HG02759 (cell line): Measurements from ENCODE around the gene SPHK2.

Source experiments
- ATAC-seq: cut with Tn5 transposase; IDR thresholded peaks from one replicate; pipeline ENCODE4 v1.9.1; 2021; ENCODE audit warnings: mild to moderate bottlenecking, moderate library complexity; ENCODE audit not compliant: unreplicated experiment

SPHK2 gene

GRCh38 chr19:48635966-48636858 is 16.9 kb downstream of the SPHK2 start:
- no peak for ATAC-seq

- ATAC-seq = no peak
These were observed 17.6 kb downstream of the SPHK2 start, which contains the start of gene DBP for GRCh38 chr19:48636859-48637448. DBP (minus strand) TSS chr19:48637379; CDS start chr19:48636994, 385 bp downstream.

- ATAC-seq = peak; percentile 77
These were observed 18.2 kb downstream of the SPHK2 start for GRCh38 chr19:48637449-48637947.

- ATAC-seq = peak; percentile 14
These were observed 18.9 kb downstream of the SPHK2 start for GRCh38 chr19:48637948-48638830.

- no peak for ATAC-seq
These were observed 19.6 kb downstream of the SPHK2 start for GRCh38 chr19:48638831-48639381.

GRCh38 chr19:48639483-48640375 is 20.4 kb downstream of the SPHK2 start:
- no peak for ATAC-seq

- ATAC-seq = no peak
These were observed 22.5 kb downstream of the SPHK2 start for GRCh38 chr19:48641850-48642249.

- ATAC-seq = no peak
These were observed 23.6 kb downstream of the SPHK2 start for GRCh38 chr19:48642862-48643261.

- ATAC-seq = no peak
These were observed 25.0 kb downstream of the SPHK2 start for GRCh38 chr19:48644355-48644754.

GRCh38 chr19:48644839-48645619 is 25.7 kb downstream of the SPHK2 start:
- ATAC-seq = no peak

GRCh38 chr19:48645620-48646000 is 26.3 kb downstream of the SPHK2 start:
- ATAC-seq = no peak

GRCh38 chr19:48646001-48646721 is 26.9 kb downstream of the SPHK2 start, which contains the start of gene CA11:
CA11 (minus strand) TSS chr19:48646187; CDS start chr19:48645632, 555 bp downstream.
- peak; percentile 86 for ATAC-seq

GRCh38 chr19:48646722-48647216 is 27.5 kb downstream of the SPHK2 start:
- no peak for ATAC-seq

GRCh38 chr19:48648134-48648533 is 28.8 kb downstream of the SPHK2 start:
- ATAC-seq = no peak

GRCh38 chr19:48650974-48651682 is 31.8 kb downstream of the SPHK2 start:
- no peak for ATAC-seq

GRCh38 chr19:48651683-48652048 is 32.4 kb downstream of the SPHK2 start:
- no peak for ATAC-seq

- no peak for ATAC-seq
These were observed 35.2 kb downstream of the SPHK2 start for GRCh38 chr19:48654299-48655059.
